Brain microvascular endothelial cell (primary cell): ENCODE results near the gene DQX1.
"Not testable (repeated sequence)": the region's sequence is repeated elsewhere in the genome, so short reads cannot be mapped to it uniquely, and the experiment has no call there.

Experiments used
- DNase-seq: peaks from one replicate; pipeline ENCODE4 v3.0.0-alpha.2; 2020
- H3K27ac ChIP-seq: fragments of 250-450 bp; sonication (Bioruptor Pico); 2 replicates; pipeline ENCODE4 v1.5.1; 2020; ENCODE audit warnings: mild to moderate bottlenecking, moderate library complexity
- H3K27me3 ChIP-seq: fragments of 250-450 bp; sonication (Bioruptor Pico); replicated peaks from 2 replicates; pipeline ENCODE4 v1.5.1; 2020; ENCODE audit warnings: mild to moderate bottlenecking
- H3K36me3 ChIP-seq: fragments of 250-450 bp; sonication (Bioruptor Pico); replicated peaks from 2 replicates; pipeline ENCODE4 v1.5.1; 2020; ENCODE audit warnings: mild to moderate bottlenecking
- H3K4me3 ChIP-seq: 2 replicates; pipeline ENCODE4 v1.5.1; 2011; ENCODE audit warnings: low read depth, mild to moderate bottlenecking, control low read depth, low read length, moderate library complexity
- in situ Hi-C: cut with HindIII; loops from 2 replicates; pipeline ENCODE4 v1.10.0; 2017; ENCODE audit warnings: low sequenced_read_pairs, low pct_ligation_motif_present
- TF ChIP-seq, protein P1 (sequence below): IDR thresholded peaks from 2 replicates; pipeline ENCODE4 v1.5.1; 2011; ENCODE audit warnings: low read depth, mild to moderate bottlenecking, moderate library complexity, low read length, control low read depth, inconsistent platforms; ENCODE audit errors: missing control alignments

The DQX1 gene

GRCh38 chr2:74489906-74490305 lies 36.1 kb downstream of the DQX1 start:
- Histone ChIP-seq H3K4me3 (no peak overlapping the region), H3K27ac (no peak overlapping the region), H3K36me3 (peaks cover 29% of the 10 kb centered on the region), H3K27me3 (no peaks in the 10 kb centered on the region)
- no peak for DNase-seq
- TF ChIP-seq, protein P1, sequence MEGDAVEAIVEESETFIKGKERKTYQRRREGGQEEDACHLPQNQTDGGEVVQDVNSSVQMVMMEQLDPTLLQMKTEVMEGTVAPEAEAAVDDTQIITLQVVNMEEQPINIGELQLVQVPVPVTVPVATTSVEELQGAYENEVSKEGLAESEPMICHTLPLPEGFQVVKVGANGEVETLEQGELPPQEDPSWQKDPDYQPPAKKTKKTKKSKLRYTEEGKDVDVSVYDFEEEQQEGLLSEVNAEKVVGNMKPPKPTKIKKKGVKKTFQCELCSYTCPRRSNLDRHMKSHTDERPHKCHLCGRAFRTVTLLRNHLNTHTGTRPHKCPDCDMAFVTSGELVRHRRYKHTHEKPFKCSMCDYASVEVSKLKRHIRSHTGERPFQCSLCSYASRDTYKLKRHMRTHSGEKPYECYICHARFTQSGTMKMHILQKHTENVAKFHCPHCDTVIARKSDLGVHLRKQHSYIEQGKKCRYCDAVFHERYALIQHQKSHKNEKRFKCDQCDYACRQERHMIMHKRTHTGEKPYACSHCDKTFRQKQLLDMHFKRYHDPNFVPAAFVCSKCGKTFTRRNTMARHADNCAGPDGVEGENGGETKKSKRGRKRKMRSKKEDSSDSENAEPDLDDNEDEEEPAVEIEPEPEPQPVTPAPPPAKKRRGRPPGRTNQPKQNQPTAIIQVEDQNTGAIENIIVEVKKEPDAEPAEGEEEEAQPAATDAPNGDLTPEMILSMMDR, result no peak
- in situ Hi-C loops, result no loop called here

DNA sequence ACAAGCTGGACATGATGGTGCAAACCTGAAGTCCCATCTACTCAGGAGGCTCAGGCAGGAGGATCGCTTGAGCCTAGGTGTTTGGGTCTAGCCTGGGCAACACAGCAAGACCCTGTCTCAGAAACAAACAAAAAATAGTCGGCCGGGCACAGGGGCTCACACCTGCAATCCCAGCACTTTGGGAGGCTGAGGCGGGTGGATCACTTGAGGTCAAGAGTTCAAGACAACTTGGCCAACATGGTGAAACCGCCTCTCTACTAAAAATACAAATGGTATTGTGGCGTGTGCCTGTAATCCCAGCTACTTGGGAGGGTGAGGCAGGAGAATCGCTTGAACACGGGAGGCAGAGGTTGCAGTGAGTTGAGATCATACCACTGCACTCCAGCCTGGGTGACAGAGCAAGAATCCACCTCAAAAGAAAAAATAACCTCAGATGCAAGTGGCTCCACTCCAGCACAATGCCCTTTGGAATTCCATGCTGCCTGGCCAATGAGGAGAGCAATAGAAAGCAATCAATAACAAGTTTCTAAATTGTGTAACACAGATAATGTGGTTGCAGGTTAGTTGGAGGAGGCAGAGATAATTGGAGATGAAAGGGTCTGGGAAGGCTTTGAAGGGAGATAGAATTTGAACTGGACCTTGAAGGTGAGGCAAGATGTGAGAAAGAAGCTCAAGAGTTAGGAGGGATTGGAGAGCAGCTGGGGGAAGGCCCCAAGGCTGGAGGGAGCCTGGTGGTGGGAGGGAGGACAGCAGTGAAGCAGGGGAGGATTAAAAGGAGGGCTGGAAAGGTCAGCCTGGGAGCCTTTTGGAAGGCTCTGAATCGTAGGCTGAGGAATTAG lies 37.2 kb downstream of the DQX1 start:
- H3K4me3 ChIP-seq, result no peak overlapping the region
- peaks cover 25% of the 10 kb centered on the region for H3K36me3 ChIP-seq
- DNase-seq, result no peak
- in situ Hi-C loops, result no loop called here
- no peaks in the 10 kb centered on the region for H3K27me3 ChIP-seq
- TF ChIP-seq, protein P1, result peak; percentile 4
- no peak overlapping the region for H3K27ac ChIP-seq

GRCh38 chr2:74486141-74486540 lies 39.9 kb downstream of the DQX1 start:
- DNase-seq, result no peak
- Histone ChIP-seq H3K4me3 (no peak overlapping the region), H3K27me3 (no peaks in the 10 kb centered on the region), H3K36me3 (peaks cover 10% of the 10 kb centered on the region), H3K27ac (no peak overlapping the region)
- TF ChIP-seq, protein P1, result no peak
- in situ Hi-C loops, result no loop called here

DNA sequence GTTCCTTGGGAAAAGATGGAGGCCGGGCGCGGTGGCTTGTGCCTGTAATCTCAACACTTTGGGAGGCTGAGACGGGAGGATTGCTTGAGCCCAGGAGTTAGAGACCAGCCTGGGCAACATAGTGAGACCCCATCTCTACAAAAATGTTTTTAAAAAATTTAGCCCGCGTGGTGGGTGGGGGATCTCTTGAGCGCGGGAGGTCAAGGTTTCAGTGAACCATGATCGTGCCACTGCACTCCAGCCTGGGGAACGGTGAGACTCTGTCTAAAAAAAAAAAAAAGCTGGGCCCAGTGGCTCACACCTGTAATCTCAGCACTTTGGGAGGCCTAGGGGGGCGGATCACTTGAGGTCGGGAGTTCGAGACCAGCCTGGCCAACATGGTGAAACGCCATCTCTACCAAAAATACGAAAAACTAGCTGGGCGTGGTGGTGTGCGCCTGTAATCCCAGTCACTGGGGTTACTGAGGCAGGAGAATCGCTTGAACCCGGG lies 42.3 kb downstream of the DQX1 start:
- peak overlapping the region; percentile 99 for H3K4me3 ChIP-seq
- H3K27ac ChIP-seq, DNase-seq, H3K27me3 ChIP-seq, H3K36me3 ChIP-seq, in situ Hi-C loops: not testable (repeated sequence)

DNA sequence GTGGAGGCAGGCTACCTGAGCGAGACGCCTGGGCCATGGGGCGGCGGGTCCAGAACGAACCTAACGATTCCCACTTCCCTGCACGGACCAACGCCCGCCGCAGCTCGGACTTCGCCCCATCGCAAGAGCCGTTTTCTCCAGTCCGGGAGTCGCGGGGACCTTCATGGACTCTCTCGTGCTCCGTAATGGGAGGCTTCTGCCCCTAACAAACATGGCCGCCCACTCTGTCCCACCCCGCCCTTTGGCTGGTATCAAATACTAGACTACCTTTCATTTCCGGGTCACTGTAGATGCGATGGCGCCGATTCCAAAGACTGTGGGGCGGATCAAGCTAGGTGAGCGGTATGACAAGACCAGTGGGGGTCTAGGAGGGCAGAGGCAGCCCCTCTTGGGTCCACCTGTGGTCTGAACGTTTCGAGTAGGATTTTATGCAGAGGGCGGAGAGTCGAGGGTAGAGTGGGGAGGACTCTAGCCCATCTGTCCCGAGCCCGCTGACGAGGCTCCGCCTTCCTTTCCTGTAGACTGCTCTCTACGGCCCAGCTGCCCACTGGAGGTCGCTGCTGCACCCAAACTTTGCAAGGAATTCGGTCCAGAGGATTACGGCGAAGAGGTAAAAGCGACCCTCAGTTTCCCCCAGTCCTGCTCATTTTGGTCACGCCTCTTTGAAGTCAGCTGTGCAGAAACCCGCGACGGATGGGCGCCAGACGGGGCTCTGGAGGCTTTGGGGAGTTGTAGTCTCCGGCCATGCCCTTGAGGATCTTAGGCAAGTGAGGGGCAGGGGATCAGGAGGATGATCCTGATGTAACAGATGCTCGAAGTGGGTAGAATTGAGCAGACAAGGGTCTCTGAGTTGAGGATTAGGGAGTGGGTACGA lies 43.0 kb downstream of the DQX1 start, which contains the start of the genes CCDC142 and TTC31:
Gene CCDC142, minus strand, starts transcription at position 198 of the 874 bp plus-strand sequence. Its CDS starts 161 bp downstream, at position 37.
Gene TTC31, plus strand, starts transcription at position 281 of the 874 bp plus-strand sequence. Its CDS starts 15 bp downstream, at position 296.
- in situ Hi-C loops, result no loop called here
- Histone ChIP-seq H3K4me3 (peak within 1 kb of the TSS; percentile 99), H3K36me3 (peaks cover 4% of the 10 kb centered on the region), H3K27me3 (no peaks in the 10 kb centered on the region), H3K27ac (peak within 1 kb of the TSS; percentile 65)
- DNase-seq, result peak; percentile 96
- TF ChIP-seq, protein P1, result peak; percentile 92
